DMS53 treated with DMSO at 0.1 percent for 48 hours (cell line): ENCODE data around the gene SIX4.

Experiments
- DNase-seq: peaks from one replicate; lab custom pipeline; 2025; ENCODE audit not compliant: unreplicated experiment; lab: John Stamatoyannopoulos, UW

The SIX4 gene

GRCh38 chr14:60662982-60663381 lies 61.2 kb downstream of the SIX4 start:
- DNase-seq: no peak

GRCh38 chr14:60661721-60662120 lies 62.4 kb downstream of the SIX4 start:
- no peak for DNase-seq
